ENCODE data around the gene CHKB.
A peak's percentile ranks its signal among the peaks of the same experiment; 100 is the strongest.
"Not testable (repeated sequence)": the region's sequence is repeated elsewhere in the genome, so short reads cannot be mapped to it uniquely, and the experiment has no call there.

The CHKB gene

GRCh38 chr22:50621948-50622722, 39.5 kb upstream of the CHKB start:
- H3K9me3 Mint-ChIP-seq, result no peaks in the 10 kb centered on the region
- H3K27me3 Mint-ChIP-seq, result no peaks in the 10 kb centered on the region
- DNase-seq (no peak), ATAC-seq (replicated peaks) (no peak)
- peak overlapping the region; percentile 84 to 93 for H3K4me3 Mint-ChIP-seq
- peaks cover 7% of the 10 kb centered on the region for H3K36me3 Mint-ChIP-seq (ENCODE audit: insufficient read depth)
- H3K4me1 Mint-ChIP-seq (ENCODE audit: low read depth in 2 of 2), result peaks cover 34 to 36% of the 10 kb centered on the region in 2 donors
- H3K27ac Mint-ChIP-seq, result peak overlapping the region; percentile 90 to 96

GRCh38 chr22:50621356-50621880, 38.8 kb upstream of the CHKB start:
- peak overlapping the region; percentile 90 to 96 for H3K27ac Mint-ChIP-seq
- no peaks in the 10 kb centered on the region for H3K27me3 Mint-ChIP-seq
- H3K9me3 Mint-ChIP-seq, result no peaks in the 10 kb centered on the region
- DNase-seq, result peak; percentile 38 to 51 (median 44)
- H3K4me1 Mint-ChIP-seq (ENCODE audit: low read depth in 2 of 2), result peaks cover 31 to 33% of the 10 kb centered on the region in 2 donors
- ATAC-seq (replicated peaks), result peak; percentile 57
- peak overlapping the region; percentile 84 to 93 for H3K4me3 Mint-ChIP-seq
- H3K36me3 Mint-ChIP-seq (ENCODE audit: insufficient read depth), result peaks cover 7% of the 10 kb centered on the region

- DNase-seq (peak; percentile 51 to 91 (median 69)), ATAC-seq (replicated peaks) (peak; percentile 75)
- H3K4me3 Mint-ChIP-seq, result peak overlapping the region; percentile 84 to 93
- no peaks in the 10 kb centered on the region for H3K9me3 Mint-ChIP-seq
- peaks cover 7% of the 10 kb centered on the region for H3K36me3 Mint-ChIP-seq (ENCODE audit: insufficient read depth)
- H3K27me3 Mint-ChIP-seq, result no peaks in the 10 kb centered on the region
- peaks cover 31 to 32% of the 10 kb centered on the region in 2 donors for H3K4me1 Mint-ChIP-seq (ENCODE audit: low read depth in 2 of 2)
- peak overlapping the region; percentile 90 to 96 for H3K27ac Mint-ChIP-seq
Observed at GRCh38 chr22:50620593-50621355, 38.1 kb upstream of the CHKB start.

GRCh38 chr22:50614296-50614695, 31.6 kb upstream of the CHKB start:
- not testable (repeated sequence) for H3K9me3 Mint-ChIP-seq; H3K4me3 Mint-ChIP-seq; DNase-seq; H3K36me3 Mint-ChIP-seq (ENCODE audit: insufficient read depth); ATAC-seq (replicated peaks); H3K27ac Mint-ChIP-seq; H3K4me1 Mint-ChIP-seq (ENCODE audit: low read depth in 2 of 2)
- H3K27me3 Mint-ChIP-seq, result peaks cover 11 to 48% of the 10 kb centered on the region in 2 donors

- Mint-ChIP-seq H3K4me3 (no peak overlapping the region), H3K36me3 (ENCODE audit: insufficient read depth) (peaks cover 9% of the 10 kb centered on the region), H3K27me3 (peaks cover 18 to 55% of the 10 kb centered on the region in 2 donors), H3K27ac (no peak overlapping the region), H3K9me3 (no peaks in the 10 kb centered on the region), H3K4me1 (ENCODE audit: low read depth in 2 of 2) (peaks cover 0 to 2% of the 10 kb centered on the region in 2 donors)
- no peak for ATAC-seq (replicated peaks)
- no peak for DNase-seq
Observed at GRCh38 chr22:50613291-50613981, 30.8 kb upstream of the CHKB start.

- peaks cover 9% of the 10 kb centered on the region for H3K36me3 Mint-ChIP-seq (ENCODE audit: insufficient read depth)
- peaks cover 23 to 61% of the 10 kb centered on the region in 2 donors for H3K27me3 Mint-ChIP-seq
- DNase-seq, result no peak
- no peaks in the 10 kb centered on the region for H3K9me3 Mint-ChIP-seq
- peak; percentile 17 for ATAC-seq (replicated peaks)
- H3K4me3 Mint-ChIP-seq, result peak overlapping the region in 1 of 2 donors; percentile 29
- no peak overlapping the region for H3K27ac Mint-ChIP-seq
- peaks cover 0 to 2% of the 10 kb centered on the region in 2 donors for H3K4me1 Mint-ChIP-seq (ENCODE audit: low read depth in 2 of 2)
Observed at GRCh38 chr22:50612528-50613221, 30.0 kb upstream of the CHKB start.

- DNase-seq (no peak), ATAC-seq (replicated peaks) (no peak)
- Mint-ChIP-seq H3K4me3 (no peak overlapping the region), H3K9me3 (no peaks in the 10 kb centered on the region), H3K27me3 (peaks cover 28 to 66% of the 10 kb centered on the region in 2 donors), H3K27ac (no peak overlapping the region), H3K36me3 (ENCODE audit: insufficient read depth) (peaks cover 9% of the 10 kb centered on the region), H3K4me1 (ENCODE audit: low read depth in 2 of 2) (peaks cover 0 to 2% of the 10 kb centered on the region in 2 donors)
Observed at GRCh38 chr22:50612168-50612527, 29.5 kb upstream of the CHKB start.

- Mint-ChIP-seq H3K4me1 (ENCODE audit: low read depth in 2 of 2) (peaks cover 0 to 2% of the 10 kb centered on the region in 2 donors), H3K27ac (no peak overlapping the region), H3K4me3 (no peak overlapping the region), H3K36me3 (ENCODE audit: insufficient read depth) (peaks cover 9% of the 10 kb centered on the region), H3K9me3 (no peaks in the 10 kb centered on the region), H3K27me3 (peaks cover 33 to 73% of the 10 kb centered on the region in 2 donors)
- DNase-seq (no peak), ATAC-seq (replicated peaks) (no peak)
Observed at GRCh38 chr22:50611341-50612060, 28.9 kb upstream of the CHKB start.

- Mint-ChIP-seq H3K4me3 (no peak overlapping the region), H3K27me3 (peaks cover 33 to 82% of the 10 kb centered on the region in 2 donors), H3K27ac (no peak overlapping the region), H3K4me1 (ENCODE audit: low read depth in 2 of 2) (peaks cover 0 to 2% of the 10 kb centered on the region in 2 donors), H3K36me3 (ENCODE audit: insufficient read depth) (peaks cover 9% of the 10 kb centered on the region), H3K9me3 (no peaks in the 10 kb centered on the region)
- DNase-seq, result no peak
- no peak for ATAC-seq (replicated peaks)
Observed at GRCh38 chr22:50610581-50610980, 27.9 kb upstream of the CHKB start.

GRCh38 chr22:50610041-50610451, 27.4 kb upstream of the CHKB start:
- ATAC-seq (replicated peaks), result no peak
- no peak for DNase-seq
- H3K4me3 Mint-ChIP-seq, result no peak overlapping the region
- H3K4me1 Mint-ChIP-seq (ENCODE audit: low read depth in 2 of 2), result peaks cover 0 to 2% of the 10 kb centered on the region in 2 donors
- H3K27me3 Mint-ChIP-seq, result peaks cover 33 to 87% of the 10 kb centered on the region in 2 donors
- no peaks in the 10 kb centered on the region for H3K9me3 Mint-ChIP-seq
- H3K27ac Mint-ChIP-seq, result no peak overlapping the region
- H3K36me3 Mint-ChIP-seq (ENCODE audit: insufficient read depth), result peaks cover 6% of the 10 kb centered on the region

GRCh38 chr22:50609599-50609998, 26.9 kb upstream of the CHKB start:
- no peak for ATAC-seq (replicated peaks)
- H3K9me3 Mint-ChIP-seq, result no peaks in the 10 kb centered on the region
- no peak for DNase-seq
- H3K4me1 Mint-ChIP-seq (ENCODE audit: low read depth in 2 of 2), result peaks cover 0 to 2% of the 10 kb centered on the region in 2 donors
- no peak overlapping the region for H3K4me3 Mint-ChIP-seq
- H3K36me3 Mint-ChIP-seq (ENCODE audit: insufficient read depth), result peaks cover 6% of the 10 kb centered on the region
- no peak overlapping the region for H3K27ac Mint-ChIP-seq
- peaks cover 33 to 89% of the 10 kb centered on the region in 2 donors for H3K27me3 Mint-ChIP-seq

- DNase-seq (no peak), ATAC-seq (replicated peaks) (no peak)
- Mint-ChIP-seq H3K9me3 (no peaks in the 10 kb centered on the region), H3K27me3 (peaks cover 33 to 88% of the 10 kb centered on the region in 2 donors), H3K27ac (no peak overlapping the region), H3K4me3 (no peak overlapping the region), H3K36me3 (ENCODE audit: insufficient read depth) (peaks cover 6% of the 10 kb centered on the region), H3K4me1 (ENCODE audit: low read depth in 2 of 2) (peaks cover 0 to 2% of the 10 kb centered on the region in 2 donors)
Observed at GRCh38 chr22:50608996-50609395, 26.3 kb upstream of the CHKB start.
